Measurements from ENCODE around the gene NLGN1. TPM values are rescaled to one million over a fixed set of nuclear protein-coding genes. Genes with fewer than 3 reads are reported as not detected.

Gene NLGN1
- polyA plus RNA-seq, 4 donors, result 0.92 to 1.8 TPM; not detected in 2

GRCh38 chr3:174242311-174243041 lies 844.9 kb downstream of the NLGN1 start:
- Histone ChIP-seq H3K9me3 (ENCODE audit: control insufficient read depth in 2 of 2, insufficient read depth in 1 of 2, low read depth in 1 of 2, low read length in 1 of 2) (no peaks in the 10 kb centered on the region), H3K27me3 (ENCODE audit: control insufficient read depth in 3 of 3, insufficient read depth in 3 of 3, low read length in 3 of 3) (no peaks in the 10 kb centered on the region), H3K4me3 (ENCODE audit: low read depth in 1 of 3, low read length in 3 of 3) (no peak overlapping the region), H3K36me3 (ENCODE audit: control insufficient read depth in 3 of 3, insufficient read depth in 2 of 3, low read depth in 1 of 3, low read length in 3 of 3) (no peaks in the 10 kb centered on the region), H3K4me1 (ENCODE audit: control insufficient read depth in 3 of 3, insufficient read depth in 2 of 3, low read depth in 1 of 3, low read length in 2 of 3) (no peaks in the 10 kb centered on the region), H3K27ac (ENCODE audit: low read depth in 1 of 3, low read length in 2 of 3) (no peak overlapping the region)
- DNase-seq (no peak), FAIRE-seq (no peak)
- WGBS, 3 donors, result 79 to 89% (median 88%) methylated on average over 10 of the region's 10 CpGs

- no peaks in the 10 kb centered on the region for H3K27me3 ChIP-seq (ENCODE audit: control insufficient read depth in 3 of 3, insufficient read depth in 3 of 3, low read length in 3 of 3)
- H3K9me3 ChIP-seq (ENCODE audit: control insufficient read depth in 2 of 2, insufficient read depth in 1 of 2, low read depth in 1 of 2, low read length in 1 of 2), result no peaks in the 10 kb centered on the region
- no peak for DNase-seq
- FAIRE-seq, result no peak
- no peaks in the 10 kb centered on the region for H3K4me1 ChIP-seq (ENCODE audit: control insufficient read depth in 3 of 3, insufficient read depth in 2 of 3, low read depth in 1 of 3, low read length in 2 of 3)
- H3K4me3 ChIP-seq (ENCODE audit: low read depth in 1 of 3, low read length in 3 of 3), result no peak overlapping the region
- no peak overlapping the region for H3K27ac ChIP-seq (ENCODE audit: low read depth in 1 of 3, low read length in 2 of 3)
- 35 to 39% (median 38%) methylated on average over 2 of the region's 2 CpGs for WGBS, 3 donors
- H3K36me3 ChIP-seq (ENCODE audit: control insufficient read depth in 3 of 3, insufficient read depth in 2 of 3, low read depth in 1 of 3, low read length in 3 of 3), result no peaks in the 10 kb centered on the region
Measured at GRCh38 chr3:174243171-174243570, 845.6 kb downstream of the NLGN1 start.

- Histone ChIP-seq H3K36me3 (ENCODE audit: control insufficient read depth in 3 of 3, insufficient read depth in 2 of 3, low read depth in 1 of 3, low read length in 3 of 3) (no peaks in the 10 kb centered on the region), H3K4me3 (ENCODE audit: low read depth in 1 of 3, low read length in 3 of 3) (no peak overlapping the region), H3K27me3 (ENCODE audit: control insufficient read depth in 3 of 3, insufficient read depth in 3 of 3, low read length in 3 of 3) (no peaks in the 10 kb centered on the region), H3K27ac (ENCODE audit: low read depth in 1 of 3, low read length in 2 of 3) (no peak overlapping the region), H3K9me3 (ENCODE audit: control insufficient read depth in 2 of 2, insufficient read depth in 1 of 2, low read depth in 1 of 2, low read length in 1 of 2) (no peaks in the 10 kb centered on the region), H3K4me1 (ENCODE audit: control insufficient read depth in 3 of 3, insufficient read depth in 2 of 3, low read depth in 1 of 3, low read length in 2 of 3) (no peaks in the 10 kb centered on the region)
- DNase-seq, result no peak
- FAIRE-seq, result no peak
- WGBS, 3 donors, result 0 to 26% (median 18%) methylated on average over 1 of the region's 1 CpG
Measured at GRCh38 chr3:174247687-174248152, 850.2 kb downstream of the NLGN1 start.

- 44 to 60% (median 53%) methylated on average over 1 of the region's 1 CpG for WGBS, 3 donors
- Histone ChIP-seq H3K27me3 (ENCODE audit: control insufficient read depth in 3 of 3, insufficient read depth in 3 of 3, low read length in 3 of 3) (no peaks in the 10 kb centered on the region), H3K4me1 (ENCODE audit: control insufficient read depth in 3 of 3, insufficient read depth in 2 of 3, low read depth in 1 of 3, low read length in 2 of 3) (no peaks in the 10 kb centered on the region), H3K36me3 (ENCODE audit: control insufficient read depth in 3 of 3, insufficient read depth in 2 of 3, low read depth in 1 of 3, low read length in 3 of 3) (no peaks in the 10 kb centered on the region), H3K4me3 (ENCODE audit: low read depth in 1 of 3, low read length in 3 of 3) (no peak overlapping the region), H3K27ac (ENCODE audit: low read depth in 1 of 3, low read length in 2 of 3) (no peak overlapping the region), H3K9me3 (ENCODE audit: control insufficient read depth in 2 of 2, insufficient read depth in 1 of 2, low read depth in 1 of 2, low read length in 1 of 2) (no peaks in the 10 kb centered on the region)
- no peak for DNase-seq
- no peak for FAIRE-seq
Measured at GRCh38 chr3:174251681-174252080, 854.1 kb downstream of the NLGN1 start.

- WGBS, 3 donors, result 63 to 65% (median 64%) methylated on average over 3 of the region's 3 CpGs
- H3K4me3 ChIP-seq (ENCODE audit: low read depth in 1 of 3, low read length in 3 of 3), result no peak overlapping the region
Measured at GRCh38 chr3:174253196-174253823, 855.8 kb downstream of the NLGN1 start.

GRCh38 chr3:174253940-174254339 lies 856.4 kb downstream of the NLGN1 start:
- WGBS, 3 donors, result 92 to 93% (median 92%) methylated on average over 4 of the region's 4 CpGs
- H3K36me3 ChIP-seq (ENCODE audit: control insufficient read depth in 3 of 3, insufficient read depth in 2 of 3, low read depth in 1 of 3, low read length in 3 of 3), result no peaks in the 10 kb centered on the region
- no peaks in the 10 kb centered on the region for H3K4me1 ChIP-seq (ENCODE audit: control insufficient read depth in 3 of 3, insufficient read depth in 2 of 3, low read depth in 1 of 3, low read length in 2 of 3)

More at GRCh38 chr3:174253196-174253823, 855.8 kb downstream of the NLGN1 start:
- Histone ChIP-seq H3K4me1 (ENCODE audit: control insufficient read depth in 3 of 3, insufficient read depth in 2 of 3, low read depth in 1 of 3, low read length in 2 of 3) (no peaks in the 10 kb centered on the region), H3K36me3 (ENCODE audit: control insufficient read depth in 3 of 3, insufficient read depth in 2 of 3, low read depth in 1 of 3, low read length in 3 of 3) (no peaks in the 10 kb centered on the region), H3K27me3 (ENCODE audit: control insufficient read depth in 3 of 3, insufficient read depth in 3 of 3, low read length in 3 of 3) (no peaks in the 10 kb centered on the region), H3K27ac (ENCODE audit: low read depth in 1 of 3, low read length in 2 of 3) (no peak overlapping the region), H3K9me3 (ENCODE audit: control insufficient read depth in 2 of 2, insufficient read depth in 1 of 2, low read depth in 1 of 2, low read length in 1 of 2) (no peaks in the 10 kb centered on the region)
- FAIRE-seq (no peak), DNase-seq (no peak)

GRCh38 chr3:174255454-174255853 lies 857.9 kb downstream of the NLGN1 start:
- Histone ChIP-seq H3K36me3 (ENCODE audit: control insufficient read depth in 3 of 3, insufficient read depth in 2 of 3, low read depth in 1 of 3, low read length in 3 of 3) (no peaks in the 10 kb centered on the region), H3K9me3 (ENCODE audit: control insufficient read depth in 2 of 2, insufficient read depth in 1 of 2, low read depth in 1 of 2, low read length in 1 of 2) (no peaks in the 10 kb centered on the region), H3K4me1 (ENCODE audit: control insufficient read depth in 3 of 3, insufficient read depth in 2 of 3, low read depth in 1 of 3, low read length in 2 of 3) (no peaks in the 10 kb centered on the region), H3K4me3 (ENCODE audit: low read depth in 1 of 3, low read length in 3 of 3) (no peak overlapping the region), H3K27me3 (ENCODE audit: control insufficient read depth in 3 of 3, insufficient read depth in 3 of 3, low read length in 3 of 3) (no peaks in the 10 kb centered on the region), H3K27ac (ENCODE audit: low read depth in 1 of 3, low read length in 2 of 3) (no peak overlapping the region)
- DNase-seq (no peak), FAIRE-seq (no peak)
- WGBS, 3 donors, result 88 to 94% (median 90%) methylated on average over 6 of the region's 6 CpGs

More at GRCh38 chr3:174253940-174254339, 856.4 kb downstream of the NLGN1 start:
- H3K27ac ChIP-seq (ENCODE audit: low read depth in 1 of 3, low read length in 2 of 3), result no peak overlapping the region
- H3K4me3 ChIP-seq (ENCODE audit: low read depth in 1 of 3, low read length in 3 of 3), result no peak overlapping the region
- FAIRE-seq (no peak), DNase-seq (no peak)
- no peaks in the 10 kb centered on the region for H3K9me3 ChIP-seq (ENCODE audit: control insufficient read depth in 2 of 2, insufficient read depth in 1 of 2, low read depth in 1 of 2, low read length in 1 of 2)
- no peaks in the 10 kb centered on the region for H3K27me3 ChIP-seq (ENCODE audit: control insufficient read depth in 3 of 3, insufficient read depth in 3 of 3, low read length in 3 of 3)

GRCh38 chr3:174266476-174266875 lies 868.9 kb downstream of the NLGN1 start:
- DNase-seq (no peak), FAIRE-seq (no peak)
- no peaks in the 10 kb centered on the region for H3K36me3 ChIP-seq (ENCODE audit: control insufficient read depth in 3 of 3, insufficient read depth in 2 of 3, low read depth in 1 of 3, low read length in 3 of 3)
- no peaks in the 10 kb centered on the region for H3K9me3 ChIP-seq (ENCODE audit: control insufficient read depth in 2 of 2, insufficient read depth in 1 of 2, low read depth in 1 of 2, low read length in 1 of 2)
- H3K4me3 ChIP-seq (ENCODE audit: low read depth in 1 of 3, low read length in 3 of 3), result no peak overlapping the region
- no peak overlapping the region for H3K27ac ChIP-seq (ENCODE audit: low read depth in 1 of 3, low read length in 2 of 3)
- no peaks in the 10 kb centered on the region for H3K27me3 ChIP-seq (ENCODE audit: control insufficient read depth in 3 of 3, insufficient read depth in 3 of 3, low read length in 3 of 3)
- 80 to 95% (median 93%) methylated on average over 2 of the region's 2 CpGs for WGBS, 3 donors
- H3K4me1 ChIP-seq (ENCODE audit: control insufficient read depth in 3 of 3, insufficient read depth in 2 of 3, low read depth in 1 of 3, low read length in 2 of 3), result no peaks in the 10 kb centered on the region
